Activated naive CD8-positive, alpha-beta T cell treated with anti-CD3 and anti-CD28 coated beads, Interleukin-2, amount 50 U/mL, for 16 hours (primary cell): Measurements from ENCODE around the gene PHACTR3.

Experiments used
- DNase-seq: peaks from one replicate; pipeline ENCODE4 v3.0.0-alpha.2; 2020; ENCODE audit warnings: low read depth, low spot score

PHACTR3 gene

GRCh38 chr20:59790346-59790745 is 186.0 kb downstream of the PHACTR3 start:
- no peak for DNase-seq

GRCh38 chr20:59792300-59792699 is 188.0 kb downstream of the PHACTR3 start:
- no peak for DNase-seq

GRCh38 chr20:59794555-59794954 is 190.2 kb downstream of the PHACTR3 start:
- no peak for DNase-seq

- no peak for DNase-seq
Measured at GRCh38 chr20:59800309-59800708, 196.0 kb downstream of the PHACTR3 start.

- DNase-seq = no peak
Measured at GRCh38 chr20:59802018-59802417, 197.7 kb downstream of the PHACTR3 start.

- no peak for DNase-seq
Measured at GRCh38 chr20:59802471-59803221, 198.3 kb downstream of the PHACTR3 start.

GRCh38 chr20:59804347-59804746 is 200.0 kb downstream of the PHACTR3 start:
- no peak for DNase-seq

- DNase-seq = no peak
Measured at GRCh38 chr20:59804871-59805665, 200.7 kb downstream of the PHACTR3 start.

GRCh38 chr20:59805786-59806577 is 201.6 kb downstream of the PHACTR3 start:
- no peak for DNase-seq

GRCh38 chr20:59806578-59806975 is 202.2 kb downstream of the PHACTR3 start:
- DNase-seq = no peak

GRCh38 chr20:59807909-59808728 is 203.8 kb downstream of the PHACTR3 start:
- DNase-seq = no peak

- DNase-seq = no peak
Measured at GRCh38 chr20:59808729-59809381, 204.5 kb downstream of the PHACTR3 start.

- DNase-seq = no peak
Measured at GRCh38 chr20:59809630-59810448, 205.5 kb downstream of the PHACTR3 start.

- no peak for DNase-seq
Measured at GRCh38 chr20:59810449-59811187, 206.3 kb downstream of the PHACTR3 start.

- no peak for DNase-seq
Measured at GRCh38 chr20:59811681-59812171, 207.4 kb downstream of the PHACTR3 start.

- no peak for DNase-seq
Measured at GRCh38 chr20:59812286-59813125, 208.2 kb downstream of the PHACTR3 start.

GRCh38 chr20:59813126-59813947 is 209.0 kb downstream of the PHACTR3 start:
- no peak for DNase-seq
